Measurements from ENCODE around the gene INTS1. TPM values are rescaled to one million over a fixed set of nuclear protein-coding genes. Genes with fewer than 3 reads are reported as not detected.

The INTS1 gene
- total RNA-seq, 2 experiments from 2014 or later: 91.0 to 91.5 TPM

DNA sequence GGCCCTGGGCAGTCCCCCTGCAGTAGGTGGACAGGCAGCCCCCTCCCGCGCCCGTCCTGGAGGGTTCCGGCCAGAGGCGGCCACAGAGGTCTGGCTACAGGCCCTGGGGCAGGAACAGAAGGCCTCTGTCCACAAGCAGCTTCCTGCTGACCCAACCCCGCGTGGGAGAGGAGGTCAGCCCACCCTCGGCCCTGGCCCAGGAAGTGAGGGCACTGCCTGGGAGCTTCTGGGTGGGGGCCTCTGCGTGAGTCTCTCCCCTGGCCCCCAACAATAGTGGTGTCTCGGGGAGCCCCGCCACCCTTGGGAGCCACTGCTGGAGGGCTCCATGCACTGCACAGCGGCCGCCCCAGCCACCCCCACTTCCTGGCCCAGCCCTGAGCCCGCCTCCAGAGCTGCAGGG lies 49.6 kb downstream of the INTS1 start:
- ChIA-PET POLR2A (no interaction called here), CTCF (no interaction called here)
- intact Hi-C loops (cut with DNase I, micrococcal nuclease): no loop called here
- H3K9me3 Mint-ChIP-seq: no peaks in the 10 kb centered on the region
- Histone ChIP-seq H3K9me3 (ENCODE audit: control insufficient read depth in 1 of 2, insufficient read depth in 1 of 2, low read length in 2 of 2) (no peaks in the 10 kb centered on the region), H3K27me3 (ENCODE audit: control insufficient read depth in 1 of 2, insufficient read depth in 2 of 2, low read length in 2 of 2) (no peaks in the 10 kb centered on the region), H3K4me3 (ENCODE audit: low read length) (no peak overlapping the region), H3K27ac (ENCODE audit: low read depth in 1 of 2, low read length in 2 of 2) (no peak overlapping the region), H3K36me3 (ENCODE audit: insufficient read depth, low read length) (no peaks in the 10 kb centered on the region), H3K4me1 (ENCODE audit: insufficient read depth, low read length) (peaks cover 20% of the 10 kb centered on the region)
- TF ChIP-seq, protein P1, sequence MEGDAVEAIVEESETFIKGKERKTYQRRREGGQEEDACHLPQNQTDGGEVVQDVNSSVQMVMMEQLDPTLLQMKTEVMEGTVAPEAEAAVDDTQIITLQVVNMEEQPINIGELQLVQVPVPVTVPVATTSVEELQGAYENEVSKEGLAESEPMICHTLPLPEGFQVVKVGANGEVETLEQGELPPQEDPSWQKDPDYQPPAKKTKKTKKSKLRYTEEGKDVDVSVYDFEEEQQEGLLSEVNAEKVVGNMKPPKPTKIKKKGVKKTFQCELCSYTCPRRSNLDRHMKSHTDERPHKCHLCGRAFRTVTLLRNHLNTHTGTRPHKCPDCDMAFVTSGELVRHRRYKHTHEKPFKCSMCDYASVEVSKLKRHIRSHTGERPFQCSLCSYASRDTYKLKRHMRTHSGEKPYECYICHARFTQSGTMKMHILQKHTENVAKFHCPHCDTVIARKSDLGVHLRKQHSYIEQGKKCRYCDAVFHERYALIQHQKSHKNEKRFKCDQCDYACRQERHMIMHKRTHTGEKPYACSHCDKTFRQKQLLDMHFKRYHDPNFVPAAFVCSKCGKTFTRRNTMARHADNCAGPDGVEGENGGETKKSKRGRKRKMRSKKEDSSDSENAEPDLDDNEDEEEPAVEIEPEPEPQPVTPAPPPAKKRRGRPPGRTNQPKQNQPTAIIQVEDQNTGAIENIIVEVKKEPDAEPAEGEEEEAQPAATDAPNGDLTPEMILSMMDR (IDR thresholded peaks at IDR 0.05): no peak
- no peaks in the 10 kb centered on the region for H3K36me3 Mint-ChIP-seq (ENCODE audit: low read depth)
- H3K27me3 Mint-ChIP-seq: no peaks in the 10 kb centered on the region
- H3K4me1 Mint-ChIP-seq (ENCODE audit: low read depth): no peaks in the 10 kb centered on the region
- ATAC-seq (ENCODE audit: poor library complexity) (no peak), DNase-seq (no peak)
- no peak overlapping the region for H3K4me3 Mint-ChIP-seq
- no peak overlapping the region for H3K27ac Mint-ChIP-seq

DNA sequence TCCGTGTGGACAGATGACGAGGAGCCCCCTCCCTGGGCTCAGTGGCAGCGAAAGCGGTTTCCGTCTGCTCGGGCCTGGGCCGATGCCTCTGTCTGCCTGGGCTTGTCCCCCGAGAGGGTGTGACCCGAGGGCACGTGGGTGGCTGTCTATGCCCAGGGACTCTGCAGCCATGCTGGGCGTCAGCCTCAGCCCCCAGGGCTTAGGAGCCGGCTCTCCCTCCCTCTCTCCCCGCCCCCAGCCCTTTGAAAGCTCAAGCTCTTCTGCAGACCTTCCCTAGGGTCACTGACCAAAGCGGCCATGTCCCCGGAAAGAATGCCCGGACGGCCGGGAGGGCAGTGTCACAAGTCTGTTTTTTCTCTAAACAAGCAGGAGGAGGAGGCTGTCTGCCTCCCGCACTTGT lies 52.0 kb downstream of the INTS1 start:
- Mint-ChIP-seq H3K9me3 (no peaks in the 10 kb centered on the region), H3K4me3 (no peak overlapping the region), H3K27me3 (no peaks in the 10 kb centered on the region), H3K36me3 (ENCODE audit: low read depth) (no peaks in the 10 kb centered on the region), H3K4me1 (ENCODE audit: low read depth) (no peaks in the 10 kb centered on the region), H3K27ac (no peak overlapping the region)
- Histone ChIP-seq H3K36me3 (ENCODE audit: insufficient read depth, low read length) (no peaks in the 10 kb centered on the region), H3K4me3 (ENCODE audit: low read length) (no peak overlapping the region), H3K27me3 (ENCODE audit: control insufficient read depth in 1 of 2, insufficient read depth in 2 of 2, low read length in 2 of 2) (no peaks in the 10 kb centered on the region), H3K27ac (ENCODE audit: low read depth in 1 of 2, low read length in 2 of 2) (no peak overlapping the region), H3K9me3 (ENCODE audit: control insufficient read depth in 1 of 2, insufficient read depth in 1 of 2, low read length in 2 of 2) (no peaks in the 10 kb centered on the region), H3K4me1 (ENCODE audit: insufficient read depth, low read length) (peaks cover 3% of the 10 kb centered on the region)
- TF ChIP-seq, protein P1 (IDR thresholded peaks at IDR 0.05): no peak
- CTCF ChIA-PET: no interaction called here
- DNase-seq: no peak
- intact Hi-C loops (cut with DNase I, micrococcal nuclease): no loop called here
- ATAC-seq (ENCODE audit: poor library complexity): no peak
- POLR2A ChIA-PET: no interaction called here

DNA sequence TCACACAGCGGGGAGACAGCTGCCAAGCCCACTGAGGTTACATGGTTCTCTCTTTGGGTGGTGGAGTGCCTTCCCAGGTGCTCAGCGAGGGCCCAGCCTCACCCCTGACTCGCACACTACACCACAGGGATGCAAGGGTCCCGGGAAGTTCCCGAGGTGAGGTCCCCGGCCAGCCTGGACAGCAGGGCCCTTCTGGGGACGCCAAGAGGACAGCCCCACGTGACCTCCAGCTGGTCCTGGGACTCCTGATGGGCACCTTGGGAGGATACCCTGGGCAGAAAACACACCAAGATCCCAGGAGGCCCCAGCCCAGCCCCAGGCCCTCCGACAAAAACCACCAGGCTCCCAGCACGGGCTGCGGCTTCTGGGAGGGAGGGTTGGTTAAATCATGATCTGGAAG lies 53.2 kb downstream of the INTS1 start:
- Mint-ChIP-seq H3K27me3 (no peaks in the 10 kb centered on the region), H3K4me1 (ENCODE audit: low read depth) (no peaks in the 10 kb centered on the region), H3K27ac (no peak overlapping the region), H3K36me3 (ENCODE audit: low read depth) (no peaks in the 10 kb centered on the region), H3K9me3 (no peaks in the 10 kb centered on the region), H3K4me3 (no peak overlapping the region)
- POLR2A ChIA-PET: no interaction called here
- no peaks in the 10 kb centered on the region for H3K9me3 ChIP-seq (ENCODE audit: control insufficient read depth in 1 of 2, insufficient read depth in 1 of 2, low read length in 2 of 2)
- no peaks in the 10 kb centered on the region for H3K4me1 ChIP-seq (ENCODE audit: insufficient read depth, low read length)
- H3K4me3 ChIP-seq (ENCODE audit: low read length): no peak overlapping the region
- no peaks in the 10 kb centered on the region for H3K36me3 ChIP-seq (ENCODE audit: insufficient read depth, low read length)
- no peak overlapping the region for H3K27ac ChIP-seq (ENCODE audit: low read depth in 1 of 2, low read length in 2 of 2)
- DNase-seq (no peak), ATAC-seq (ENCODE audit: poor library complexity) (no peak)
- CTCF ChIA-PET: no interaction called here
- no peaks in the 10 kb centered on the region for H3K27me3 ChIP-seq (ENCODE audit: control insufficient read depth in 1 of 2, insufficient read depth in 2 of 2, low read length in 2 of 2)
- intact Hi-C loops (cut with DNase I, micrococcal nuclease): no loop called here
- TF ChIP-seq, protein P1 (IDR thresholded peaks at IDR 0.05): no peak
